Natural killer cell (primary cell): ENCODE results near the gene RTCA. TPM values are rescaled to one million over a fixed set of nuclear protein-coding genes. Genes with fewer than 3 reads are reported as not detected.

Experiments
- ATAC-seq, 3 donors: fragments of 150-1000 bp in 2 of 3; fragments of 200-7000 bp in 1 of 3; cut with Tn5 transposase; 1 replicate in 1 of 3; 2 replicates in 2 of 3; pipeline ENCODE4 v1.10.0; 2021; ENCODE audit warnings: mild to moderate bottlenecking in 2 of 3, moderate library complexity in 2 of 3
- DNase-seq, 2 donors: peaks; one replicate each; pipeline versions ENCODE4 v3.0.0 to v3.0.0-alpha.2; 2013 to 2021; ENCODE audit warnings: mixed read lengths in 1 of 2
- H3K27ac ChIP-seq: one replicate; pipeline ENCODE4 v1.5.1; 2013; ENCODE audit warnings: mild to moderate bottlenecking, low read length
- H3K27me3 ChIP-seq: one replicate; pipeline ENCODE4 v1.6.1; 2013; ENCODE audit warnings: low read length; ENCODE audit not compliant: control insufficient read depth, insufficient read depth
- H3K36me3 ChIP-seq: one replicate; pipeline ENCODE4 v1.6.1; 2013; ENCODE audit warnings: low read length; ENCODE audit not compliant: control insufficient read depth, insufficient read depth
- H3K4me1 ChIP-seq: one replicate; pipeline ENCODE4 v1.6.1; 2013; ENCODE audit warnings: low read length; ENCODE audit not compliant: control insufficient read depth, insufficient read depth
- H3K4me3 ChIP-seq: one replicate; pipeline ENCODE4 v1.5.1; 2013; ENCODE audit warnings: low read length
- H3K9me3 ChIP-seq: one replicate; pipeline ENCODE4 v1.6.1; 2013; ENCODE audit warnings: low read length; ENCODE audit not compliant: control insufficient read depth, insufficient read depth
- H3K27ac Mint-ChIP-seq, 2 donors: one replicate each; pipeline ENCODE4 v1.8.0; 2022; ENCODE audit warnings: mild to moderate bottlenecking in 2 of 2, mixed read lengths in 2 of 2, moderate library complexity in 1 of 2
- H3K27me3 Mint-ChIP-seq, 2 donors: one replicate each; pipeline ENCODE4 v1.8.0; 2022; ENCODE audit warnings: low read depth in 2 of 2, mixed read lengths in 2 of 2
- H3K36me3 Mint-ChIP-seq: one replicate; pipeline ENCODE4 v1.8.0; 2022; ENCODE audit warnings: mixed read lengths
- H3K4me1 Mint-ChIP-seq, 2 donors: one replicate each; pipeline ENCODE4 v1.8.0; 2022; ENCODE audit warnings: mixed read lengths in 2 of 2
- H3K4me3 Mint-ChIP-seq: one replicate; pipeline ENCODE4 v1.8.0; 2022; ENCODE audit warnings: mild to moderate bottlenecking, moderate library complexity, mixed read lengths
- H3K9me3 Mint-ChIP-seq, 2 donors: one replicate each; pipeline ENCODE4 v1.8.0; 2022; ENCODE audit warnings: mixed read lengths in 2 of 2
- CTCF ChIP-seq: fragments of 200-600 bp; IDR thresholded peaks from one replicate; pipeline ENCODE4 v1.8.0; 2022; ENCODE audit warnings: antibody characterized with exemption
- WGBS: methylation state at CpG from one replicate; pipeline ENCODE4 v1.1.7; 2013; ENCODE audit warnings: missing lambda C conversion rate; ENCODE audit not compliant: insufficient coverage; 5-methylcytosine and 5-hydroxymethylcytosine counted together
- intact Hi-C: fragments of 100-400 bp; cut with micrococcal nuclease; formaldehyde crosslinking; loops from one replicate; pipeline ENCODE4 v1.14.2; 2022
- total RNA-seq, 4 donors: library from RNA; stranded (reverse); fragments of 120-200 nt in 1 of 4; gene quantifications; one replicate each; pipeline versions ENCODE4 v1.2.3 to v1.2.4, GENCODE V29; 2013 to 2022

Gene RTCA
- total RNA-seq, 3 donors from 2014 or later (not counting 1 experiment from before 2014, with no cell fraction given): 49.3 to 60.8 (median 52.3) TPM

- Histone ChIP-seq H3K27ac (no peak overlapping the region), H3K27me3 (no peaks in the 10 kb centered on the region), H3K4me3 (no peak overlapping the region), H3K36me3 (peaks cover 2% of the 10 kb centered on the region), H3K4me1 (no peaks in the 10 kb centered on the region), H3K9me3 (no peaks in the 10 kb centered on the region)
- H3K4me3 Mint-ChIP-seq: no peak overlapping the region
- ATAC-seq (no peak), DNase-seq (no peak)
- H3K36me3 Mint-ChIP-seq: no peaks in the 10 kb centered on the region
- H3K4me1 Mint-ChIP-seq: peaks cover 8 to 12% of the 10 kb centered on the region in 2 donors
- peak overlapping the region in 1 of 2 donors; percentile 15 for H3K27ac Mint-ChIP-seq
- H3K9me3 Mint-ChIP-seq: no peaks in the 10 kb centered on the region
- TF ChIP-seq CTCF: no peak
- WGBS: 98% methylated on average over 4 of the region's 4 CpGs
- intact Hi-C loops: no loop called here
- no peaks in the 10 kb centered on the region for H3K27me3 Mint-ChIP-seq
Observed at GRCh38 chr1:100298512-100298911, 32.5 kb downstream of the RTCA start.

GRCh38 chr1:100299521-100300222 is 33.7 kb downstream of the RTCA start:
- DNase-seq (no peak), ATAC-seq (no peak)
- Histone ChIP-seq H3K27ac (no peak overlapping the region), H3K36me3 (no peaks in the 10 kb centered on the region), H3K4me3 (no peak overlapping the region), H3K27me3 (no peaks in the 10 kb centered on the region), H3K4me1 (no peaks in the 10 kb centered on the region), H3K9me3 (no peaks in the 10 kb centered on the region)
- no peaks in the 10 kb centered on the region for H3K36me3 Mint-ChIP-seq
- intact Hi-C loops: no loop called here
- H3K27ac Mint-ChIP-seq: no peak overlapping the region
- peaks cover 8 to 12% of the 10 kb centered on the region in 2 donors for H3K4me1 Mint-ChIP-seq
- no peak overlapping the region for H3K4me3 Mint-ChIP-seq
- WGBS: 84% methylated on average over 5 of the region's 6 CpGs
- no peaks in the 10 kb centered on the region for H3K9me3 Mint-ChIP-seq
- TF ChIP-seq CTCF: no peak
- no peaks in the 10 kb centered on the region for H3K27me3 Mint-ChIP-seq

GRCh38 chr1:100300691-100301090 is 34.7 kb downstream of the RTCA start:
- H3K4me1 Mint-ChIP-seq: peaks cover 8 to 12% of the 10 kb centered on the region in 2 donors
- Histone ChIP-seq H3K36me3 (no peaks in the 10 kb centered on the region), H3K27ac (no peak overlapping the region), H3K4me1 (no peaks in the 10 kb centered on the region), H3K27me3 (no peaks in the 10 kb centered on the region), H3K4me3 (no peak overlapping the region), H3K9me3 (no peaks in the 10 kb centered on the region)
- DNase-seq: no peak
- H3K27me3 Mint-ChIP-seq: no peaks in the 10 kb centered on the region
- intact Hi-C loops: no loop called here
- H3K9me3 Mint-ChIP-seq: no peaks in the 10 kb centered on the region
- no peak overlapping the region for H3K27ac Mint-ChIP-seq
- no peak overlapping the region for H3K4me3 Mint-ChIP-seq
- no peak for TF ChIP-seq CTCF
- ATAC-seq: no peak
- H3K36me3 Mint-ChIP-seq: no peaks in the 10 kb centered on the region
- 97% methylated on average over 5 of the region's 5 CpGs for WGBS

- H3K36me3 ChIP-seq: no peaks in the 10 kb centered on the region
- H3K27me3 ChIP-seq: no peaks in the 10 kb centered on the region
- DNase-seq (no peak), ATAC-seq (no peak)
- WGBS: 100% methylated on average over 2 of the region's 2 CpGs
- H3K27ac ChIP-seq: no peak overlapping the region
- H3K4me1 ChIP-seq: no peaks in the 10 kb centered on the region
- Mint-ChIP-seq H3K9me3 (no peaks in the 10 kb centered on the region), H3K4me1 (peaks cover 8 to 12% of the 10 kb centered on the region in 2 donors), H3K4me3 (no peak overlapping the region), H3K27me3 (no peaks in the 10 kb centered on the region), H3K27ac (no peak overlapping the region), H3K36me3 (no peaks in the 10 kb centered on the region)
- no peak for TF ChIP-seq CTCF
- no peak overlapping the region for H3K4me3 ChIP-seq
- no peaks in the 10 kb centered on the region for H3K9me3 ChIP-seq
- intact Hi-C loops: no loop called here
Observed at GRCh38 chr1:100302739-100303138, 36.7 kb downstream of the RTCA start.
